ENCODE results near the gene LMF1.
"Not testable (repeated sequence)": the region's sequence is repeated elsewhere in the genome, so short reads cannot be mapped to it uniquely, and the experiment has no call there.

Gene LMF1

GRCh38 chr16:868386-868755 is 102.4 kb downstream of the LMF1 start:
- TF ChIP-seq CTCF (IDR thresholded peaks at IDR 0.05; ENCODE audit: borderline replicate concordance, insufficient read depth, low read depth, low read length): no peak
- no peak overlapping the region for H3K4me3 ChIP-seq (ENCODE audit: low read depth, low read length)

GRCh38 chr16:867421-868385 is 103.1 kb downstream of the LMF1 start:
- TF ChIP-seq CTCF (IDR thresholded peaks at IDR 0.05; ENCODE audit: borderline replicate concordance, insufficient read depth, low read depth, low read length): no peak
- no peak overlapping the region for H3K4me3 ChIP-seq (ENCODE audit: low read depth, low read length)

- no peak for TF ChIP-seq CTCF (IDR thresholded peaks at IDR 0.05; ENCODE audit: borderline replicate concordance, insufficient read depth, low read depth, low read length)
- no peak overlapping the region for H3K4me3 ChIP-seq (ENCODE audit: low read depth, low read length)
Measured at GRCh38 chr16:866252-866896, 104.4 kb downstream of the LMF1 start.

- no peak for TF ChIP-seq CTCF (IDR thresholded peaks at IDR 0.05; ENCODE audit: borderline replicate concordance, insufficient read depth, low read depth, low read length)
- H3K4me3 ChIP-seq (ENCODE audit: low read depth, low read length): no peak overlapping the region
Measured at GRCh38 chr16:865026-865425, 105.8 kb downstream of the LMF1 start.

GRCh38 chr16:861446-861845 is 109.3 kb downstream of the LMF1 start:
- H3K4me3 ChIP-seq (ENCODE audit: low read depth, low read length): no peak overlapping the region
- no peak for TF ChIP-seq CTCF (IDR thresholded peaks at IDR 0.05; ENCODE audit: borderline replicate concordance, insufficient read depth, low read depth, low read length)

GRCh38 chr16:860891-861290 is 109.9 kb downstream of the LMF1 start:
- no peak for TF ChIP-seq CTCF (IDR thresholded peaks at IDR 0.05; ENCODE audit: borderline replicate concordance, insufficient read depth, low read depth, low read length)
- no peak overlapping the region for H3K4me3 ChIP-seq (ENCODE audit: low read depth, low read length)

- H3K4me3 ChIP-seq (ENCODE audit: low read depth, low read length): not testable (repeated sequence)
Measured at GRCh38 chr16:858971-859370, 111.8 kb downstream of the LMF1 start.

GRCh38 chr16:858441-858840 is 112.3 kb downstream of the LMF1 start:
- H3K4me3 ChIP-seq (ENCODE audit: low read depth, low read length): not testable (repeated sequence)

Measured in GM12875 (cell line).